ENCODE data around the gene EPHA1.
A peak's percentile ranks its signal among the peaks of the same experiment; 100 is the strongest.
"Not testable (repeated sequence)": the region's sequence is repeated elsewhere in the genome, so short reads cannot be mapped to it uniquely, and the experiment has no call there.

EPHA1 gene

GRCh38 chr7:143429770-143430698, 21.4 kb upstream of the EPHA1 start:
- DNase-seq = no peak

DNA sequence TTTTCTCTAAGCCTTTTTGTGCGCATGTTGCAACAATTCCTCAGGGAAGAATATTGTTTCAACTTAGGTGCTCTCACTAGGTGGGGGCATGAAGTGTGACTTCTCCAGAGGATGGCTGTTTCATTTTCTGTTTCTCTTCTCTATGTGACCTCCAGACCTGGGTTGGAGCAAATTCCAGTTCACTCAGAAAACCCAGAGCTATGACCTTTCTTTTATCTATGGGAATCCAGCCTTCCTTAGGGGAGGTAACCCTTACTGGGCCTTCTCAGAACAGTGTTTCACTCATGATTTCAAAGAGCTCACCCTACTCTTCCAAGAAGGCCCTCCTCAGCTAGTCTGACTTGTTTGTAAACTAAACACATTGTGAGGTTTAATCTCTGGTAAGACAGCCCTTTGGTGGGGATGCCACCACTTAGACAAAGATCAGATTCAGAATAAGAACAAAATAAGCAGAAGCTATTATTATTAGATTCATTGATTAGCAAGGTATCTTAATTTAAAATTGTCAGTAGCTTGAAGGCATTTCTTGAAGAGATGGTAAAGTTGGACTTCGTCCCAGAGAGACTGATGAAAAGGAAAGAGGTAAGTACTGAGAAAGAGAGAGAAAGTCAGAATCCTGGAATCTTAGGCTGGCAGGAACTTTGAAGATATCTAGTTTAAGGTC, 18.0 kb upstream of the EPHA1 start:
- no peak for DNase-seq

DNA sequence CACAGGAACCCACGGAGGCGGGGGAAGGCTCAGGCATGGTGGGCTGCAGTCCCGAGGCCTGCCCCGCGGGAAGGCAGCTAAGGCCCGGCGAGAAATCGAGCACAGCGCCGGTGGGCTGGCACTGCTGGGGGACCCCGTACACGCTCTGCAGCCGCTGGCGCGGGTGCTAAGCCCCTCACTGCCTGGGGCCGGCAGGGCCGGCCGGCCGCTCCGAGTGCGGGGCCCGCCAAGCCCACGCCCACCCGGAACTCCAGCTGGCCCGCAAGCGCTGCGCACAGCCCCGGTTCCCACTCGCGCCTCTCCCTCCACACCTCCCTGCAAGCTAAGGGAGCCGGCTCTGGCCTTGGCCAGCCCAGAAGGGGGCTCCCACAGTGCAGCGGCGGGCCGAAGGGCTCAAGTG, 15.8 kb upstream of the EPHA1 start:
- DNase-seq = not testable (repeated sequence)

DNA sequence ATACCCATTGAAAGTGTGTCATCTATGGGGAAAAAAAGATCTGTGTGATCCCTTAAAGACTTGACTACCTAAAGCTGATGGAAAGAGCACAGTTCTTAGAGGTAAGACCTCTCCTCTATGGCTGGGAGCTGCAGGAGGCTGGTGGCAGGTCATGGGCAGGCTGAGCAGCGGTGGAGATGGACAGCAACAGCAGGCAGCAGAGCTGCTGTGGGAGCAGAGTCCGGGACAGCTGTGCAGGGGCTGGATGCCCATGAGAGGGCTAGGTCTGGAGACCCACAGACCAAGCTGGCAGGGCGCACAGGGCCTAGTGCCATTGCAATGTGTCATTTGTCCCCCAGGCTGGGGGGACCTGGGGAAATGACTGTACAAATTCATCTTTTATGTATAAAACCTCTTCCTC, 13.4 kb upstream of the EPHA1 start:
- DNase-seq = no peak

DNA sequence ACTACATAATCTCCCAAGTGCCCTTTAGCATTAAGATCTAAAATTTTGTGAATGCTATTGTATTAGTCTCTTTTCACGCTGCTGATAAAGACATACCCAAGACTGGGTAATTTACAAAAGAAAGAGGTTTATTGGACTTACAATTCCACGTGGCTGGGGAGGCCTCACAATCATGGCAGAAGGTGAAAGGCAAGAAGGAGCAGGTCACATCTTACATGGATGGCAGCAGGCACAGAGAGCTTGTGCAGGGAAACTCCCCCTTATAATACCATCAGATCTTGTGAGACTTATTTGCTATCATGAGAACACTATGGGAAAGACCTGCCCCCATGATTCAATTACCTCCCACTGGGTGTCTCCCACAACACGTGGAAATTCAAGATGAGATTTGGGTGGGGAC, 12.0 kb upstream of the EPHA1 start:
- DNase-seq = not testable (repeated sequence)

GRCh38 chr7:143419880-143420279, 11.2 kb upstream of the EPHA1 start:
- DNase-seq = peak; percentile 70

- no peak for DNase-seq
Observed at GRCh38 chr7:143418681-143419458, 10.2 kb upstream of the EPHA1 start.

DNA sequence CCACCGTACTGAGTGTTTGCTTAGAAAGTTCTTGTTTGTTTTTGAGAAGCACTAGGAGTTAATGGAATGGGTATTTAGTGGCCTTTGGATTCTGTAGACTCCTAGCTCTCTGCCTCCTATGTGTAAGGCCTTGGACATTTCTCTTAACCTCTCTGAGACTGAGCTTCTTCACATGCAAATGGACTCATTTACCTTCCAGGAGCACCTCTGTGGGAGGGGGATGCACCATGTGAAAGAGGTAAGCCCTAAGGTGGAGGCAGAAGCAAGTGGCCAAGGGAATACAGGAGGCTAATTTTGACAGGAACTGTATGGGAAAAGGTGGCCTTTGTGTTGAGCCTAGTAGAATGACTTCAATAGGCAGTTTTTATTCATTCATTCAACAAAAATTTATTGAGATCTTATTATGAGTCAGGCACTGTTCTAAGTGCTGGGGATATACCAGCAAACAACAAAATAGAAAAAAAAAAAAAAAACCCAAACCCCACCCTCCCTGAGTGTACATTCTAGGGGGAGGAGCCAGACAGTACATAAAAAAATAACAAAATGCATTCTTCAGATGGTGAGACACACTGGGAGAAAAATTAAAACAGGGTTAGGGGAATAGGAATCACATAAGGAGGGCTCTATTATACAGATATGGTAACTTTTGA, 9.2 kb upstream of the EPHA1 start:
- DNase-seq = no peak

- peak; percentile 64 for DNase-seq
Observed at GRCh38 chr7:143416565-143417149, 8.0 kb upstream of the EPHA1 start.

- DNase-seq = no peak
Observed at GRCh38 chr7:143415742-143416397, 7.2 kb upstream of the EPHA1 start.

DNA sequence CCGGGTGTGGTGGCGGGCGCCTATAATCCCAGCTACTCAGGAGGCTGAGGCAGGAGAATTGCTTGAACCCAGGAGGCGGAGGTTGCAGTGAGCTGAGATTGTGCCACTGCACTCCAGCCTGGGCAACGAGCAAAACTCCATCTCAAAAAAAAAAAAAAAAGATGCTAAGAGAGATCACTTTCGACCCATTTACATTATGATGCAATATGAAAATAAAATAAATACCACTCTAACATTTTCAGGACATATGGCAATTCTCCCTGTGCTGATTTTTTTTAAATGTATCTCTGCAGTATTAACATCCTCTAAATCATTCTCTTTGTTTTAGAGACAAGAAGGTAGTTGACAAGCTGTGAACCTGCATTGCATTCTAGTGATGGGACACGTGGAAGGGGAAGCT, 6.6 kb upstream of the EPHA1 start:
- not testable (repeated sequence) for DNase-seq

DNA sequence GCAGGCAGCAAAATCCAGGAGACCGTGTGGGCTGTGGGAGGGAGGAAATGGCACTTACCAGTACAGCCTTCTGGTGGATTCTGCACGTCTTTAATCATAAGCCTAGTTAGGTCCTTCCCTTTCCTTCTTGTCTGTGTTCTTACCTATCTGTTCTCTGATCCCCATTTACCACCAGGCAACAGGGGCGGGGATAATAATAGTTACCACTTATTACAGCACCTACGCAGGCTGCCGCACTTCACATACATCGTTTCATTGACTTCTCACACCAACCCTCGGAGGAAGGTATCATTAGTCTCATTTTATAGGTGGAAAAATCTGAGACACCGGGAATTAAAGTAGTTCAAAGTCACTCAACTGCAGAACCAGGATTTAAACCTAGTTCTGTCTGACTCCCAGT, 4.5 kb upstream of the EPHA1 start:
- no peak for DNase-seq

- DNase-seq = no peak
Observed at GRCh38 chr7:143411976-143412708, 3.5 kb upstream of the EPHA1 start.

- no peak for DNase-seq
Observed at GRCh38 chr7:143410521-143411004, 1.9 kb upstream of the EPHA1 start.

DNA sequence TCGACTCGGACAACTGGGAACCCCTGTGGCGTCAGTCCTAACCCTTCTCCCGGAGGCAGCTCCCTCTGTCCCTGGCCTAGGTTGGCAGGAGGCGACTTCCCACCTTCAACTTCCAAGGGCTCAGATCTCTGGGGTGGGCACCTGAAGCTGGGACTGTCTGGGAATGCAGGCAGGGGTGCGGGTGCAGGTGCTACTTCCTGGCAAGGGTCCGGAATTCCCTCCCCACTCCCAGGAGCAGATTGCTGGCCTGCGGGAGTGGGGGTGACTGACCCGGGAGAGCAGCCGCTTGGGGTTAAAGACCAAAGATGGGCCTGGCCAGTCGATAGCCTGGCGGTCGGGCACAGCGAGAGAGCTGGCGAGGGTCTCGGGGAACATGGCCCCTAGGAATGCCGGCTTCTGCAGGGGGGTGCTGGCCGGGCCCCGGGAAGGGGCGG, 387 bp downstream of the EPHA1 start:
- no peak for DNase-seq

DNA sequence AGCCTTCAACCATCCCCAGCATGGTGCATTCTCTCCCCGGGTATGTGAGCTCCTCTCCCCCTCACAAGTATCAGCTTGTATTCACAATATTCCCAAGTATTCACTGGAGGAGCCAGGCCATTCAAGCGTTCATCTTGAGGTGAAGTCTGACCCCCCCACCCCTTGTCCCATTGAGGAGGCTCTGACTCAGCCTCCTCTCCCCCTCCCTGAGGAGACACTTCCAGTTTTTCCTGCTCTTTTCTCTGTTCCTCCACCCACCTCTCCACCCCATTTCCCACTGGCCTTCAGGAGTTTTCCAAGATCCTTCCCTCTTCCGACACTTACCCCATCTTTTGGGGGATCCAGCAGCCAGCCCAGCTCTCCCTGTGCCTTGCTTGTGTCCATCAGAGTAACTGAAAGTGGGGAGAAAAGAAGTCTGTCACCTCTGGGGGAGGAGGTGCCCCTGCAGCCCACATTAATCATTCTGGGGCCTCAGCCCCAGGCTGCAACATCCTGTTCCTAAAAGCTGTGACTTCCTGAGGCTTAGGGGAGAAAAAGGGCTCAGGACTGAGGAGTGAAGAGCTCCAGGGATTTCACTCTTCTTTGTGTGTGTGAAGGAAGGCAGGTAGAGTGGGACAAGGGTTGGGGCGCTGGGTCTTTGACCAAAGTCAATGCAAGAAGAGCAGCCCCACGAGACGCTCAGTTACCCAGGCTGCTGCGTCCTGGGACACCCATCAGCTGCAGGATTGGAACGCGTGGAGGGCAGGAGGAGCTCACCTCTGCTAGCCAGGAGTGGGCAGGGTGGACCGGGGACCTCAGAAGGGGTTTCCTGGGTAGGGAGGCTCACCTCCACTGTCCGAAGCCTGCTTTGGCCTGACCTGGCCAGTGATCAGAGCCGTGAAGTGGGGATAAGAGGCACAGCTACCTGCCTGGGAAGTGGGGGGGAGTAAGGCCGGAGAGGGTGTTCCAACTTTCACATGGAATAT, 1.1 kb downstream of the EPHA1 start:
- DNase-seq = no peak

- DNase-seq = no peak
Observed at GRCh38 chr7:143406002-143406357, 2.7 kb downstream of the EPHA1 start.

- DNase-seq = no peak
Observed at GRCh38 chr7:143405173-143406001, 3.3 kb downstream of the EPHA1 start.

GRCh38 chr7:143402233-143402632, 6.4 kb downstream of the EPHA1 start:
- DNase-seq = not testable (repeated sequence)
